Measurements from ENCODE around the gene SCLY. TPM values are rescaled to one million over a fixed set of nuclear protein-coding genes. Genes with fewer than 3 reads are reported as not detected.

The SCLY gene
- total RNA-seq, 1 experiment from 2014 or later = 21.7 TPM

GRCh38 chr2:238142382-238143205 is 81.8 kb downstream of the SCLY start:
- ChIA-PET CTCF (no interaction called here), POLR2A (no interaction called here)
- TF ChIP-seq, protein P1, sequence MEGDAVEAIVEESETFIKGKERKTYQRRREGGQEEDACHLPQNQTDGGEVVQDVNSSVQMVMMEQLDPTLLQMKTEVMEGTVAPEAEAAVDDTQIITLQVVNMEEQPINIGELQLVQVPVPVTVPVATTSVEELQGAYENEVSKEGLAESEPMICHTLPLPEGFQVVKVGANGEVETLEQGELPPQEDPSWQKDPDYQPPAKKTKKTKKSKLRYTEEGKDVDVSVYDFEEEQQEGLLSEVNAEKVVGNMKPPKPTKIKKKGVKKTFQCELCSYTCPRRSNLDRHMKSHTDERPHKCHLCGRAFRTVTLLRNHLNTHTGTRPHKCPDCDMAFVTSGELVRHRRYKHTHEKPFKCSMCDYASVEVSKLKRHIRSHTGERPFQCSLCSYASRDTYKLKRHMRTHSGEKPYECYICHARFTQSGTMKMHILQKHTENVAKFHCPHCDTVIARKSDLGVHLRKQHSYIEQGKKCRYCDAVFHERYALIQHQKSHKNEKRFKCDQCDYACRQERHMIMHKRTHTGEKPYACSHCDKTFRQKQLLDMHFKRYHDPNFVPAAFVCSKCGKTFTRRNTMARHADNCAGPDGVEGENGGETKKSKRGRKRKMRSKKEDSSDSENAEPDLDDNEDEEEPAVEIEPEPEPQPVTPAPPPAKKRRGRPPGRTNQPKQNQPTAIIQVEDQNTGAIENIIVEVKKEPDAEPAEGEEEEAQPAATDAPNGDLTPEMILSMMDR (IDR thresholded peaks at IDR 0.05; ENCODE audit: insufficient read depth in 1 of 2, low read depth in 1 of 2, low read length in 1 of 2, severe bottlenecking in 1 of 2, unreplicated experiment in 1 of 2) = no peak
- Mint-ChIP-seq H3K4me3 (ENCODE audit: unreplicated experiment) (no peak overlapping the region), H3K27me3 (ENCODE audit: insufficient read depth, unreplicated experiment) (no peaks in the 10 kb centered on the region), H3K4me1 (ENCODE audit: low read depth, unreplicated experiment) (no peaks in the 10 kb centered on the region), H3K36me3 (ENCODE audit: insufficient read depth, unreplicated experiment) (no peaks in the 10 kb centered on the region), H3K9me3 (ENCODE audit: unreplicated experiment) (no peaks in the 10 kb centered on the region), H3K27ac (ENCODE audit: unreplicated experiment) (no peak overlapping the region)
- no TSS peak for BruUV-seq (replicated peaks)
- H3K36me3 ChIP-seq (ENCODE audit: control insufficient read depth, insufficient read depth, low read length) = no peaks in the 10 kb centered on the region
- H3K4me3 ChIP-seq (ENCODE audit: low read depth, low read length) = no peak overlapping the region
- no peaks in the 10 kb centered on the region for H3K9me3 ChIP-seq
- intact Hi-C loops (cut with micrococcal nuclease; ENCODE audit: unreplicated experiment) = no loop called here
- no peak for DNase-seq
- no peaks in the 10 kb centered on the region for H3K4me1 ChIP-seq
- no peaks in the 10 kb centered on the region for H3K27me3 ChIP-seq (replicated peaks; ENCODE audit: control insufficient read depth, insufficient read depth, low read length)

DNA sequence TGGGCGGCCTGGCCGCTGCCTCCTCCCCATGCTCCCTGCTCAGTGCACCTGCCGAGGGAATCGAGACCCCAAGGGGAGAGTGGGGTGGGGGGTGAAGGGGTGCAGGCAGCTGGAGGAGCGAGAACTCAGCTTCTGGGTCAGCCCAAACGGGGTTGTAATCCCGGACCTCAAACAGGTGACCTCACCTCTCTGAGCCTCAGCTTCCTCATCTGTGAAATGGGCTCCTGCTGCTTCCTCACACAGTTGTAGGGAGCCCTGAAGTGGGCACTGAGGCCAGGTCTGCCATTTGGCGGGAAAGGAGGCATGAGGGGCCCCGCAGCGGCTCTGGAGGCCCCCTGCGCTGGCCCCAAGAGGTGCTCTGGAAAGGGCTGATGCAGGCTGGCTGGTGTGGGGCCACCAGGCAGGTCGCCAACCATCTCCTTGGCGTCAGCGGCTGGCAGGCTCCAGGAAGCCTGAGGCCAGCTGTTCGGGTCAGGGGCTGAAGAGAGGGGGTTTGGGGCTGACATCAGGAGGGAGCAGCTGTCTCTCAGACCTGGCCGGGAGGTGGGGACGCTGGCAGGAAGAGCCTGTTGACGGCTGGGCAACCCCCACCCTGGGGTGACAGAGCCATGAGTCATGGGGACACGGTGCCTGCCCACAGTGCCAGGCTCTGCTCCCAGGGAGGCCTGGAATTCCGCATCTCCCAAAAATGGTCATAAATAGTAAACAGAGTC is 82.6 kb downstream of the SCLY start:
- H3K4me3 Mint-ChIP-seq (ENCODE audit: unreplicated experiment) = no peak overlapping the region
- intact Hi-C loops (cut with micrococcal nuclease; ENCODE audit: unreplicated experiment) = no loop called here
- Histone ChIP-seq H3K36me3 (ENCODE audit: control insufficient read depth, insufficient read depth, low read length) (no peaks in the 10 kb centered on the region), H3K4me1 (no peaks in the 10 kb centered on the region), H3K9me3 (no peaks in the 10 kb centered on the region), H3K27me3 (replicated peaks; ENCODE audit: control insufficient read depth, insufficient read depth, low read length) (no peaks in the 10 kb centered on the region), H3K4me3 (ENCODE audit: low read depth, low read length) (no peak overlapping the region)
- no peaks in the 10 kb centered on the region for H3K27me3 Mint-ChIP-seq (ENCODE audit: insufficient read depth, unreplicated experiment)
- H3K4me1 Mint-ChIP-seq (ENCODE audit: low read depth, unreplicated experiment) = no peaks in the 10 kb centered on the region
- H3K36me3 Mint-ChIP-seq (ENCODE audit: insufficient read depth, unreplicated experiment) = no peaks in the 10 kb centered on the region
- ChIA-PET POLR2A (no interaction called here), CTCF (no interaction called here)
- no peaks in the 10 kb centered on the region for H3K9me3 Mint-ChIP-seq (ENCODE audit: unreplicated experiment)
- no peak overlapping the region for H3K27ac Mint-ChIP-seq (ENCODE audit: unreplicated experiment)
- no peak for DNase-seq
- TF ChIP-seq, protein P1 (IDR thresholded peaks at IDR 0.05; ENCODE audit: insufficient read depth in 1 of 2, low read depth in 1 of 2, low read length in 1 of 2, severe bottlenecking in 1 of 2, unreplicated experiment in 1 of 2) = no peak
- BruUV-seq (replicated peaks) = no TSS peak

GRCh38 chr2:238144262-238144661 is 83.5 kb downstream of the SCLY start:
- Histone ChIP-seq H3K36me3 (ENCODE audit: control insufficient read depth, insufficient read depth, low read length) (no peaks in the 10 kb centered on the region), H3K9me3 (no peaks in the 10 kb centered on the region), H3K4me3 (ENCODE audit: low read depth, low read length) (no peak overlapping the region), H3K27me3 (replicated peaks; ENCODE audit: control insufficient read depth, insufficient read depth, low read length) (no peaks in the 10 kb centered on the region), H3K4me1 (no peaks in the 10 kb centered on the region)
- no peaks in the 10 kb centered on the region for H3K9me3 Mint-ChIP-seq (ENCODE audit: unreplicated experiment)
- ChIA-PET POLR2A (no interaction called here), CTCF (no interaction called here)
- TF ChIP-seq, protein P1 (IDR thresholded peaks at IDR 0.05; ENCODE audit: insufficient read depth in 1 of 2, low read depth in 1 of 2, low read length in 1 of 2, severe bottlenecking in 1 of 2, unreplicated experiment in 1 of 2) = no peak
- DNase-seq = no peak
- H3K36me3 Mint-ChIP-seq (ENCODE audit: insufficient read depth, unreplicated experiment) = no peaks in the 10 kb centered on the region
- H3K27me3 Mint-ChIP-seq (ENCODE audit: insufficient read depth, unreplicated experiment) = no peaks in the 10 kb centered on the region
- no peaks in the 10 kb centered on the region for H3K4me1 Mint-ChIP-seq (ENCODE audit: low read depth, unreplicated experiment)
- no TSS peak for BruUV-seq (replicated peaks)
- intact Hi-C loops (cut with micrococcal nuclease; ENCODE audit: unreplicated experiment) = no loop called here
- no peak overlapping the region for H3K27ac Mint-ChIP-seq (ENCODE audit: unreplicated experiment)
- no peak overlapping the region for H3K4me3 Mint-ChIP-seq (ENCODE audit: unreplicated experiment)

Data from Caco-2 (cell line).